ENCODE data around the gene FBLN1. TPM values are rescaled to one million over a fixed set of nuclear protein-coding genes. Genes with fewer than 3 reads are reported as not detected.

FBLN1 gene
- polyA plus RNA-seq, 1 of the 3 experiments (the other 2 are of a cell fraction): 147 TPM

GRCh38 chr22:45583504-45583903, 80.8 kb downstream of the FBLN1 start:
- CTCF ChIA-PET: interaction anchor here (1.1 to 3.6 kb wide), 3 partner anchors 17 to 280 kb away, joined by 3 to 9 read pairs (median 5); no protein-coding TSS in a partner anchor

GRCh38 chr22:45584121-45584570, 81.5 kb downstream of the FBLN1 start:
- H3K4me1 ChIP-seq (ENCODE audit: control insufficient read depth in 1 of 2, insufficient read depth in 2 of 2, low read depth in 1 of 2, low read length in 1 of 2): no peaks in the 10 kb centered on the region
- no peak overlapping the region for H3K4me2 ChIP-seq
- H2AFZ ChIP-seq (ENCODE audit: low read depth): no peak overlapping the region
- ChIA-PET CTCF (interaction anchor here (1.1 to 3.6 kb wide), 3 partner anchors 30 to 393 kb away, joined by 3 to 9 read pairs (median 5); partner anchors contain the start of gene WNT7B), POLR2A (no interaction called here)
- 87% methylated on average over 14 of the region's 14 CpGs for WGBS (ENCODE audit: low lambda C conversion rate)
- no peak overlapping the region for H3K9ac ChIP-seq
- H3F3A ChIP-seq (replicated peaks; ENCODE audit: insufficient read depth): no peaks in the 10 kb centered on the region
- H3K36me3 ChIP-seq (replicated peaks in 1 of 2; ENCODE audit: control insufficient read depth in 1 of 2, insufficient read depth in 2 of 2, low read length in 1 of 2): peaks cover 0 to 5% of the 10 kb centered on the region in 2 experiments
- H3K27me3 ChIP-seq (ENCODE audit: insufficient read depth): no peaks in the 10 kb centered on the region
- TF ChIP-seq SIN3A (IDR thresholded peaks at IDR 0.05; ENCODE audit: borderline replicate concordance, low read depth, low read length): no peak
- no peak for TF ChIP-seq ZBTB33 (IDR thresholded peaks at IDR 0.05; ENCODE audit: borderline replicate concordance, low read depth)
- TF ChIP-seq POLR2AphosphoS5 (IDR thresholded peaks at IDR 0.05; ENCODE audit: low read depth, low read length): no peak
- no peak for TF ChIP-seq MXI1 (IDR thresholded peaks at IDR 0.05; ENCODE audit: low read depth, low read length)
- TF ChIP-seq GABPA (IDR thresholded peaks at IDR 0.05; ENCODE audit: low read depth): no peak
- no peak for TF ChIP-seq FOXM1 (IDR thresholded peaks at IDR 0.05; ENCODE audit: low read depth)
- no peak for TF ChIP-seq EZH2phosphoT487 (IDR thresholded peaks at IDR 0.05; ENCODE audit: borderline replicate concordance, low read depth)
- TF ChIP-seq TCF12 (IDR thresholded peaks at IDR 0.05): no peak
- no peak for TF ChIP-seq RCOR1 (IDR thresholded peaks at IDR 0.05; ENCODE audit: low read length)
- TF ChIP-seq JUND (IDR thresholded peaks at IDR 0.05): no peak
- TF ChIP-seq SMC3 (IDR thresholded peaks at IDR 0.05; ENCODE audit: low read depth, low read length): no peak
- no peaks in the 10 kb centered on the region for H3K9me2 ChIP-seq
- no peaks in the 10 kb centered on the region for H3K9me3 ChIP-seq
- H3K4me3 ChIP-seq (ENCODE audit: low read depth in 2 of 2, low read length in 1 of 2): no peak overlapping the region
- DNase-seq: no peak
- no peaks in the 10 kb centered on the region for H3K79me2 ChIP-seq (ENCODE audit: insufficient read depth)
- no peaks in the 10 kb centered on the region for H4K20me1 ChIP-seq (ENCODE audit: insufficient read depth)
- H3K27ac ChIP-seq (ENCODE audit: low read depth in 2 of 2, low read length in 1 of 2): no peak overlapping the region

More at GRCh38 chr22:45583504-45583903, 80.8 kb downstream of the FBLN1 start:
- no peak overlapping the region for H3K4me3 ChIP-seq (ENCODE audit: low read depth in 2 of 2, low read length in 1 of 2)
- H3K79me2 ChIP-seq (ENCODE audit: insufficient read depth): no peaks in the 10 kb centered on the region
- 94% methylated on average over 5 of the region's 5 CpGs for WGBS (ENCODE audit: low lambda C conversion rate)
- TF ChIP-seq ELF1 (IDR thresholded peaks at IDR 0.05): no peak
- TF ChIP-seq POLR2AphosphoS5 (IDR thresholded peaks at IDR 0.05; ENCODE audit: low read depth, low read length): no peak
- no peak for TF ChIP-seq RFX5 (IDR thresholded peaks at IDR 0.05; ENCODE audit: low read length)
- no peak for TF ChIP-seq GATA2 (CRISPR knock-in tag; IDR thresholded peaks at IDR 0.05)
- no peak for TF ChIP-seq FOSL2 (IDR thresholded peaks at IDR 0.05; ENCODE audit: borderline replicate concordance, low read depth)
- no peak for TF ChIP-seq NRF1 (IDR thresholded peaks at IDR 0.05; ENCODE audit: low read depth, low read length)
- TF ChIP-seq TCF12 (IDR thresholded peaks at IDR 0.05): no peak
- TF ChIP-seq USF2 (IDR thresholded peaks at IDR 0.05; ENCODE audit: borderline replicate concordance, low read depth, low read length): no peak
- no peak for TF ChIP-seq RXRA (IDR thresholded peaks at IDR 0.05; ENCODE audit: borderline replicate concordance, low read depth)
- no peak for TF ChIP-seq RCOR1 (IDR thresholded peaks at IDR 0.05; ENCODE audit: low read length)
- TF ChIP-seq NFIC (IDR thresholded peaks at IDR 0.05; ENCODE audit: borderline replicate concordance): no peak
- no peak for TF ChIP-seq MXI1 (IDR thresholded peaks at IDR 0.05; ENCODE audit: low read depth, low read length)
- no peak for TF ChIP-seq EP300 (IDR thresholded peaks at IDR 0.05; ENCODE audit: borderline replicate concordance in 1 of 2, low read depth in 1 of 2, low read length in 1 of 2)
- TF ChIP-seq RAD21 (IDR thresholded peaks at IDR 0.05; ENCODE audit: low read length): no peak
- TF ChIP-seq EZH2phosphoT487 (IDR thresholded peaks at IDR 0.05; ENCODE audit: borderline replicate concordance, low read depth): no peak
- TF ChIP-seq TEAD4 (IDR thresholded peaks at IDR 0.05; ENCODE audit: borderline replicate concordance, insufficient read depth): no peak
- TF ChIP-seq CTCF (IDR thresholded peaks at IDR 0.05): no peak
- TF ChIP-seq FOXM1 (IDR thresholded peaks at IDR 0.05; ENCODE audit: low read depth): no peak
- no peak for TF ChIP-seq MEF2A (IDR thresholded peaks at IDR 0.05; ENCODE audit: borderline replicate concordance, low read depth)
- no peak for TF ChIP-seq JUND (IDR thresholded peaks at IDR 0.05)
- no peaks in the 10 kb centered on the region for H4K20me1 ChIP-seq (ENCODE audit: insufficient read depth)
- no peaks in the 10 kb centered on the region for H3K4me1 ChIP-seq (ENCODE audit: control insufficient read depth in 1 of 2, insufficient read depth in 2 of 2, low read depth in 1 of 2, low read length in 1 of 2)
- no peaks in the 10 kb centered on the region for H3K9me2 ChIP-seq
- DNase-seq: no peak
- no peak overlapping the region for H3K4me2 ChIP-seq
- H3K27me3 ChIP-seq (ENCODE audit: insufficient read depth): no peaks in the 10 kb centered on the region
- POLR2A ChIA-PET: no interaction called here
- no peaks in the 10 kb centered on the region for H3K9me3 ChIP-seq
- no peak overlapping the region for H3K27ac ChIP-seq (ENCODE audit: low read depth in 2 of 2, low read length in 1 of 2)
- no peak overlapping the region for H3K9ac ChIP-seq
- no peaks in the 10 kb centered on the region for H3F3A ChIP-seq (replicated peaks; ENCODE audit: insufficient read depth)
- no peak overlapping the region for H2AFZ ChIP-seq (ENCODE audit: low read depth)
- H3K36me3 ChIP-seq (replicated peaks in 1 of 2; ENCODE audit: control insufficient read depth in 1 of 2, insufficient read depth in 2 of 2, low read length in 1 of 2): peaks cover 0 to 5% of the 10 kb centered on the region in 2 experiments
